ENCODE data around the gene ATRNL1. TPM values are rescaled to one million over a fixed set of nuclear protein-coding genes. Genes with fewer than 3 reads are reported as not detected.

Gene ATRNL1
- total and polyA plus RNA-seq, 2 experiments from 2014 or later, result 4.8 to 29.7 TPM

DNA sequence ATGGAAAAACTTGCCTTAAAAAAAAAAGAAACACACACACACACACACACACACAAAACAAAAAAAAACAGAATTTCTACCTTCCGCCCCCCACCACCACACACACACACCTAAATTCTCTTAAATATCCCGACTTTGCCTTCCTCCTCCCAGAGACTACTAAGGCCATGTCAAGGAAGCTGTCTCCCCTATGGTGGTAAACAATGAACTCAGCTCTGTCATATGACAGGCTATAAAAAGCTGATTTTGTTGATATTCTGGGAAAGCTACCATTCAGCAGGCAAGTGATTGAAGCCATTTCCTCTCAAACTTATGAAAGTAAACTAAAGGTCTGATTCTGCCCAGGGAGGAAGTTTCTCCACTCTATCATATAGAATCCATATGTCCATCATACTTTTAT, 708.8 kb downstream of the ATRNL1 start:
- H3F3A ChIP-seq (replicated peaks; ENCODE audit: low read depth), result no peaks in the 10 kb centered on the region
- Mint-ChIP-seq H3K27ac (peak overlapping the region; percentile 11), H3K4me3 (peak overlapping the region; percentile 18; the same call in 1 of the 3 replicates), H3K4me1 (peaks cover 29% of the 10 kb centered on the region), H3K9me3 (no peaks in the 10 kb centered on the region), H3K27me3 (ENCODE audit: insufficient read depth, low read depth, poor library complexity) (no peaks in the 10 kb centered on the region), H3K36me3 (ENCODE audit: low read depth) (no peaks in the 10 kb centered on the region)
- H3K27ac ChIP-seq (ENCODE audit: low read depth), result no peak overlapping the region
- no peaks in the 10 kb centered on the region for H4K20me1 ChIP-seq (replicated peaks; ENCODE audit: insufficient read depth)
- H3K27me3 ChIP-seq (ENCODE audit: insufficient read depth), result no peaks in the 10 kb centered on the region
- no peaks in the 10 kb centered on the region for H3K79me2 ChIP-seq (replicated peaks; ENCODE audit: insufficient read depth)
- ATAC-seq, result peak; percentile 58
- H3K4me3 ChIP-seq, result no peak overlapping the region
- DNase-seq (ENCODE audit: low spot score), result peak; percentile 9
- H3K4me2 ChIP-seq, result no peak overlapping the region; the same call in 1 of the 2 replicates
- H3K4me1 ChIP-seq (ENCODE audit: insufficient read depth), result peaks cover 24% of the 10 kb centered on the region
- no peak for TF ChIP-seq EZH2 (IDR thresholded peaks at IDR 0.05; ENCODE audit: low read depth, unreplicated experiment)
- no peak for TF ChIP-seq EZH2phosphoT487 (IDR thresholded peaks at IDR 0.05; ENCODE audit: unreplicated experiment)
- TF ChIP-seq, protein P1, sequence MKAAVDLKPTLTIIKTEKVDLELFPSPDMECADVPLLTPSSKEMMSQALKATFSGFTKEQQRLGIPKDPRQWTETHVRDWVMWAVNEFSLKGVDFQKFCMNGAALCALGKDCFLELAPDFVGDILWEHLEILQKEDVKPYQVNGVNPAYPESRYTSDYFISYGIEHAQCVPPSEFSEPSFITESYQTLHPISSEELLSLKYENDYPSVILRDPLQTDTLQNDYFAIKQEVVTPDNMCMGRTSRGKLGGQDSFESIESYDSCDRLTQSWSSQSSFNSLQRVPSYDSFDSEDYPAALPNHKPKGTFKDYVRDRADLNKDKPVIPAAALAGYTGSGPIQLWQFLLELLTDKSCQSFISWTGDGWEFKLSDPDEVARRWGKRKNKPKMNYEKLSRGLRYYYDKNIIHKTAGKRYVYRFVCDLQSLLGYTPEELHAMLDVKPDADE (IDR thresholded peaks at IDR 0.05), result no peak
- no peak for TF ChIP-seq STAT1 (IDR thresholded peaks at IDR 0.05; ENCODE audit: unreplicated experiment)
- TF ChIP-seq NANOG (IDR thresholded peaks at IDR 0.05; ENCODE audit: borderline replicate concordance), result no peak
- TF ChIP-seq, protein P2, sequence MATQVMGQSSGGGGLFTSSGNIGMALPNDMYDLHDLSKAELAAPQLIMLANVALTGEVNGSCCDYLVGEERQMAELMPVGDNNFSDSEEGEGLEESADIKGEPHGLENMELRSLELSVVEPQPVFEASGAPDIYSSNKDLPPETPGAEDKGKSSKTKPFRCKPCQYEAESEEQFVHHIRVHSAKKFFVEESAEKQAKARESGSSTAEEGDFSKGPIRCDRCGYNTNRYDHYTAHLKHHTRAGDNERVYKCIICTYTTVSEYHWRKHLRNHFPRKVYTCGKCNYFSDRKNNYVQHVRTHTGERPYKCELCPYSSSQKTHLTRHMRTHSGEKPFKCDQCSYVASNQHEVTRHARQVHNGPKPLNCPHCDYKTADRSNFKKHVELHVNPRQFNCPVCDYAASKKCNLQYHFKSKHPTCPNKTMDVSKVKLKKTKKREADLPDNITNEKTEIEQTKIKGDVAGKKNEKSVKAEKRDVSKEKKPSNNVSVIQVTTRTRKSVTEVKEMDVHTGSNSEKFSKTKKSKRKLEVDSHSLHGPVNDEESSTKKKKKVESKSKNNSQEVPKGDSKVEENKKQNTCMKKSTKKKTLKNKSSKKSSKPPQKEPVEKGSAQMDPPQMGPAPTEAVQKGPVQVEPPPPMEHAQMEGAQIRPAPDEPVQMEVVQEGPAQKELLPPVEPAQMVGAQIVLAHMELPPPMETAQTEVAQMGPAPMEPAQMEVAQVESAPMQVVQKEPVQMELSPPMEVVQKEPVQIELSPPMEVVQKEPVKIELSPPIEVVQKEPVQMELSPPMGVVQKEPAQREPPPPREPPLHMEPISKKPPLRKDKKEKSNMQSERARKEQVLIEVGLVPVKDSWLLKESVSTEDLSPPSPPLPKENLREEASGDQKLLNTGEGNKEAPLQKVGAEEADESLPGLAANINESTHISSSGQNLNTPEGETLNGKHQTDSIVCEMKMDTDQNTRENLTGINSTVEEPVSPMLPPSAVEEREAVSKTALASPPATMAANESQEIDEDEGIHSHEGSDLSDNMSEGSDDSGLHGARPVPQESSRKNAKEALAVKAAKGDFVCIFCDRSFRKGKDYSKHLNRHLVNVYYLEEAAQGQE (IDR thresholded peaks at IDR 0.05; ENCODE audit: unreplicated experiment), result no peak
- no peak for TF ChIP-seq ZNF114 (CRISPR knock-in tag; IDR thresholded peaks at IDR 0.05)
- TF ChIP-seq, protein P3, sequence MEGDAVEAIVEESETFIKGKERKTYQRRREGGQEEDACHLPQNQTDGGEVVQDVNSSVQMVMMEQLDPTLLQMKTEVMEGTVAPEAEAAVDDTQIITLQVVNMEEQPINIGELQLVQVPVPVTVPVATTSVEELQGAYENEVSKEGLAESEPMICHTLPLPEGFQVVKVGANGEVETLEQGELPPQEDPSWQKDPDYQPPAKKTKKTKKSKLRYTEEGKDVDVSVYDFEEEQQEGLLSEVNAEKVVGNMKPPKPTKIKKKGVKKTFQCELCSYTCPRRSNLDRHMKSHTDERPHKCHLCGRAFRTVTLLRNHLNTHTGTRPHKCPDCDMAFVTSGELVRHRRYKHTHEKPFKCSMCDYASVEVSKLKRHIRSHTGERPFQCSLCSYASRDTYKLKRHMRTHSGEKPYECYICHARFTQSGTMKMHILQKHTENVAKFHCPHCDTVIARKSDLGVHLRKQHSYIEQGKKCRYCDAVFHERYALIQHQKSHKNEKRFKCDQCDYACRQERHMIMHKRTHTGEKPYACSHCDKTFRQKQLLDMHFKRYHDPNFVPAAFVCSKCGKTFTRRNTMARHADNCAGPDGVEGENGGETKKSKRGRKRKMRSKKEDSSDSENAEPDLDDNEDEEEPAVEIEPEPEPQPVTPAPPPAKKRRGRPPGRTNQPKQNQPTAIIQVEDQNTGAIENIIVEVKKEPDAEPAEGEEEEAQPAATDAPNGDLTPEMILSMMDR (conservative IDR thresholded peaks at IDR 0.05; ENCODE audit: low read depth in 2 of 2), result no peak
- no peak for TF ChIP-seq ZNF331 (CRISPR knock-in tag; IDR thresholded peaks at IDR 0.05; ENCODE audit: low read depth)
- no peak for TF ChIP-seq POLR2AphosphoS5 (IDR thresholded peaks at IDR 0.05; ENCODE audit: low read depth)
- no peak for TF ChIP-seq CREB1 (CRISPR knock-in tag; IDR thresholded peaks at IDR 0.05; ENCODE audit: low read depth)
- TF ChIP-seq, protein P4, sequence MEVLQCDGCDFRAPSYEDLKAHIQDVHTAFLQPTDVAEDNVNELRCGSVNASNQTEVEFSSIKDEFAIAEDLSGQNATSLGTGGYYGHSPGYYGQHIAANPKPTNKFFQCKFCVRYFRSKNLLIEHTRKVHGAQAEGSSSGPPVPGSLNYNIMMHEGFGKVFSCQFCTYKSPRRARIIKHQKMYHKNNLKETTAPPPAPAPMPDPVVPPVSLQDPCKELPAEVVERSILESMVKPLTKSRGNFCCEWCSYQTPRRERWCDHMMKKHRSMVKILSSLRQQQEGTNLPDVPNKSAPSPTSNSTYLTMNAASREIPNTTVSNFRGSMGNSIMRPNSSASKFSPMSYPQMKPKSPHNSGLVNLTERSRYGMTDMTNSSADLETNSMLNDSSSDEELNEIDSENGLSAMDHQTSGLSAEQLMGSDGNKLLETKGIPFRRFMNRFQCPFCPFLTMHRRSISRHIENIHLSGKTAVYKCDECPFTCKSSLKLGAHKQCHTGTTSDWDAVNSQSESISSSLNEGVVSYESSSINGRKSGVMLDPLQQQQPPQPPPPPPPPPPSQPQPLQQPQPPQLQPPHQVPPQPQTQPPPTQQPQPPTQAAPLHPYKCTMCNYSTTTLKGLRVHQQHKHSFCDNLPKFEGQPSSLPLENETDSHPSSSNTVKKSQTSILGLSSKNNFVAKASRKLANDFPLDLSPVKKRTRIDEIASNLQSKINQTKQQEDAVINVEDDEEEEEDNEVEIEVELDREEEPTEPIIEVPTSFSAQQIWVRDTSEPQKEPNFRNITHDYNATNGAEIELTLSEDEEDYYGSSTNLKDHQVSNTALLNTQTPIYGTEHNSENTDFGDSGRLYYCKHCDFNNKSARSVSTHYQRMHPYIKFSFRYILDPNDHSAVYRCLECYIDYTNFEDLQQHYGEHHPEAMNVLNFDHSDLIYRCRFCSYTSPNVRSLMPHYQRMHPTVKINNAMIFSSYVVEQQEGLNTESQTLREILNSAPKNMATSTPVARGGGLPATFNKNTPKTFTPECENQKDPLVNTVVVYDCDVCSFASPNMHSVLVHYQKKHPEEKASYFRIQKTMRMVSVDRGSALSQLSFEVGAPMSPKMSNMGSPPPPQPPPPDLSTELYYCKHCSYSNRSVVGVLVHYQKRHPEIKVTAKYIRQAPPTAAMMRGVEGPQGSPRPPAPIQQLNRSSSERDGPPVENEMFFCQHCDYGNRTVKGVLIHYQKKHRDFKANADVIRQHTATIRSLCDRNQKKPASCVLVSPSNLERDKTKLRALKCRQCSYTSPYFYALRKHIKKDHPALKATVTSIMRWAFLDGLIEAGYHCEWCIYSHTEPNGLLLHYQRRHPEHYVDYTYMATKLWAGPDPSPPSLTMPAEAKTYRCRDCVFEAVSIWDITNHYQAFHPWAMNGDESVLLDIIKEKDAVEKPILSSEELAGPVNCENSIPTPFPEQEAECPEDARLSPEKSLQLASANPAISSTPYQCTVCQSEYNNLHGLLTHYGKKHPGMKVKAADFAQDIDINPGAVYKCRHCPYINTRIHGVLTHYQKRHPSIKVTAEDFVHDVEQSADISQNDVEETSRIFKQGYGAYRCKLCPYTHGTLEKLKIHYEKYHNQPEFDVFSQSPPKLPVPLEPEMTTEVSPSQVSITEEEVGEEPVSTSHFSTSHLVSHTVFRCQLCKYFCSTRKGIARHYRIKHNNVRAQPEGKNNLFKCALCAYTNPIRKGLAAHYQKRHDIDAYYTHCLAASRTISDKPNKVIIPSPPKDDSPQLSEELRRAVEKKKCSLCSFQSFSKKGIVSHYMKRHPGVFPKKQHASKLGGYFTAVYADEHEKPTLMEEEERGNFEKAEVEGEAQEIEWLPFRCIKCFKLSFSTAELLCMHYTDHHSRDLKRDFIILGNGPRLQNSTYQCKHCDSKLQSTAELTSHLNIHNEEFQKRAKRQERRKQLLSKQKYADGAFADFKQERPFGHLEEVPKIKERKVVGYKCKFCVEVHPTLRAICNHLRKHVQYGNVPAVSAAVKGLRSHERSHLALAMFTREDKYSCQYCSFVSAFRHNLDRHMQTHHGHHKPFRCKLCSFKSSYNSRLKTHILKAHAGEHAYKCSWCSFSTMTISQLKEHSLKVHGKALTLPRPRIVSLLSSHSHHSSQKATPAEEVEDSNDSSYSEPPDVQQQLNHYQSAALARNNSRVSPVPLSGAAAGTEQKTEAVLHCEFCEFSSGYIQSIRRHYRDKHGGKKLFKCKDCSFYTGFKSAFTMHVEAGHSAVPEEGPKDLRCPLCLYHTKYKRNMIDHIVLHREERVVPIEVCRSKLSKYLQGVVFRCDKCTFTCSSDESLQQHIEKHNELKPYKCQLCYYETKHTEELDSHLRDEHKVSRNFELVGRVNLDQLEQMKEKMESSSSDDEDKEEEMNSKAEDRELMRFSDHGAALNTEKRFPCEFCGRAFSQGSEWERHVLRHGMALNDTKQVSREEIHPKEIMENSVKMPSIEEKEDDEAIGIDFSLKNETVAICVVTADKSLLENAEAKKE (CRISPR knock-in tag; IDR thresholded peaks at IDR 0.05), result no peak
- TF ChIP-seq JUNB (IDR thresholded peaks at IDR 0.05; ENCODE audit: unreplicated experiment), result no peak
- H2AFZ ChIP-seq, result no peak overlapping the region
- H3K36me3 ChIP-seq (ENCODE audit: insufficient read depth), result no peaks in the 10 kb centered on the region
- no peaks in the 10 kb centered on the region for H3K9me2 ChIP-seq (ENCODE audit: insufficient read depth)

Data from GM23338 (cell line).